GM21447 (cell line): Measurements from ENCODE around the gene C1orf198.

Experiments used
- ATAC-seq: cut with Tn5 transposase; IDR thresholded peaks from one replicate; pipeline ENCODE4 v1.9.1; 2021; ENCODE audit not compliant: unreplicated experiment

Gene C1orf198

DNA sequence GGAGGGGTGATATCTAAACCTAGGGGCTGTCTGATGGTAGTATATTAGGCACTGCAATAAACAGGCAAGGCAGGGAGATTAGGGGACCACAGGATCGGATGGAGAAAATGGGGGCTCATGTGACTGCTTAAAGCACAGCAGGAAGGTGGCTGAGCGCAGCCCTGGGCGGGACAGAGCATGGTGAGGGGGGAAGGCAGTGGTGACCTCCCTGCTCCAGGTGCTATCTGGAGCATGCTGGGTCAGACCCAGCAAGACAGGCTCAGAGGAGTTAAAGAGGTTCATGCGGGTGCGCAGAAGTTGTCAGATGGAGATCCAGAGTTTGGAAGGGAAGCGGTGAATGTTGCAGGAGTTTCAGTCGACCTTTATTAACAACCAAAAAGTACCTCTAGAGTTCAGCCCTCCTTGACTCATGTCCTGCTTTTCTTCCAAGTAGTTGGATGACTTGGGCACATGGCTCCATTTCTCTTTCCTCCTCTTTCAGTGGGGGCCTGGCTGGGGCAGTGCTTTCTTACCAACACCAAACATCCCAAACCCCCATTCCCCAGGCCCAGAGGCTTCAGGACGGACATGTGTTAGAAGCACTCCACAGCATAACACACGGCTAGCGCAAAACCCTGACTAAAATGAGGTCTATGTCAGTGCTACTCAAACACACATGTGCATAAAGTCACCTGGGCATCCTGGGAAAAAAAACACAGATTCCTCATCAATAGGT, 79.6 kb downstream of the C1orf198 start:
- ATAC-seq = no peak

DNA sequence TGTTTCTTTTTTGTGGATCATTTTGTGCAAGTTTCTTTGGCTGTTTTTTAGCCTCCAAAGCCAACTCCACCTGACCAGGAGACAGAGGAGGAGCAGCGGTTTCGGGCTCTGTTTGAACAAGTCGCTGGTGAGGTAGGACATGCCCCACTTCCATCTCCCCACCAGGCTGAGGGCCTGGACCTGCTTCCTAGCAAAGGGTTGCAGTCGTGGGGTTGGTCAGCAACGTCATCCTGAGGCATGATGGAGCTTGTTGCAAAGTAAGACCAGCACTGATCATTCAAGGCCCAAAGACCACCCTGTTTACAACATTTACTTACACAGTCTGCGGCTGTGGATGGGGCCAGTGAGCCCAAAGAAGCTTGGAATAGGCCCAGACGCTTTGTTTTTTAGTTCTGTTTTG, 80.8 kb downstream of the C1orf198 start:
- ATAC-seq = no peak
